ENCODE results near the gene ITGB3.

The ITGB3 gene

DNA sequence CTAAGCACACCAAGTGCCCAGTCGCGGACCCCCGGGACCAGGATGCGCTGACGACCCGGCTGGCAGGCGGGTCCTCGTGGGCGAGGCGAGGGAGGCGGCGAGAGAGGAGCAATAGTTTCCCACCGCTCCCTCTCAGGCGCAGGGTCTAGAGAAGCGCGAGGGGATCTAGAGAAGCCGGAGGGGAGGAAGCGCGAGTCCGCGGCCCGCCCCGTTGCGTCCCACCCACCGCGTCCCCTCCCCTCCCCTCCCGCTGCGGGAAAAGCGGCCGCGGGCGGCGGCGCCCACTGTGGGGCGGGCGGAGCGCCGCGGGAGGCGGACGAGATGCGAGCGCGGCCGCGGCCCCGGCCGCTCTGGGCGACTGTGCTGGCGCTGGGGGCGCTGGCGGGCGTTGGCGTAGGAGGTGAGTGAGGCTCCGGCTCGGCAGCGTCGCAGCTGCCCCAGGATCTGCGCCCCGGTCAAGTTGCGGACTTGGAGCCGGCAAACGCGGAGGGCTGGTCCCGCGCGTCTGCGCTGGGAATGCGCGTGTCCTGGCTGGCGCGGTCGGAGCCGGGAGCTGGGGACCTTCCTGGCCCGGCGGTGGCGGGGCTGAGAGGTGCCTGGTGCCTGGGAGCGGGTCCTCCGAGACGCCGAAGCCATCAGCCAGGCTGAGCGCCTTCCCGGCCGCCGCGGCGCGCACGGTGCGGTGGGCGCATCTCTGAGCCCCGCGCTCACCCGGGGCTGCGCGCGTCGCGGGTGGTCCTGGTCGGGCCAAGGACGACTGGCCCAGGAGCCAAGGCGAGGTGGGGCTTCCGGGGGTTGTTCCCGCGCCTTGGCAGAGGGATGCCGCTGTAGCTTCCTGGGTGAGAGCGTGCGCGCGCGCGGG, at the start of gene ITGB3:
ITGB3 (plus strand) TSS at position 287 of the 862 bp plus-strand sequence; CDS start at position 322, 35 bp downstream.
- no peak for DNase-seq (ENCODE audit: low read depth)
- TF ChIP-seq CTCF (conservative IDR thresholded peaks at IDR 0.05; ENCODE audit: low read depth, low read length), result peak; percentile 46
- peak within 1 kb of the TSS; percentile 61 for H3K4me3 ChIP-seq (ENCODE audit: low read length)

DNA sequence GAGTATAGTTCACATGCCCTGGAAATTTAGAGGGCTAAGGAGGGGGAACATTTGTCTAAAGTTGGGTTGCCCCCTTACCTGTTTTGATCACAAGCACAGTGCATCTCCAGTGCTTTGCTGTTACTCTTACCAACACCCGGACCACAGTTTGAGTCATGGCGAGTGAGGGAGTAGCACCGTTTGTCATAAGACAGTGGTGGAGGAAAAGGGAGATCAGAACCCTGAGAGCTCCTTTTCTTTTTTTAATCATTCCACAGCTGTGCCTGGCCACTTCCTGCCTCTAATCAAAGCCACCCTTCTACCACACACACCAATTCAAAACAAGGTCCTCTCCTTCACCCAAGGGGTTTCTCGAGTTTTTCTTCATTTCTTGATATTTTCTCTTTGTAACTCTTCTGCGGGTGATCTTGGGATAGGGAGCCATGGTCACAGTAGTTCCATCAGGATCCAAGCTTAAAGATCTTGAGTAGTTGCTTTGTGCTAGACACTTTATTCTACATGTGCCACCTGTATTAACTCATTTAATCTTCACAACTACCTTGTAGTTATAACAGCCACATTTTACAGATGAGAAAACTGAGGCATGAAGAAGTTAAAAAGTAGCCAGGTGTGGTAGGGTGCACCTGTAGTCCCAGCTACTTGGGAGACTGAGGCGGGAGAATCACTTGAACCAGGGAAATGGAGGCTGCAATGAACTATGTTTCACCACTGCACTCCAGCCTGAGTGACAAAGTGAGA, 49.5 kb upstream of the ITGB3 start:
- DNase-seq (ENCODE audit: low read depth), result no peak
- TF ChIP-seq CTCF (conservative IDR thresholded peaks at IDR 0.05; ENCODE audit: low read depth, low read length), result no peak
- H3K4me3 ChIP-seq (ENCODE audit: low read length), result no peak overlapping the region

DNA sequence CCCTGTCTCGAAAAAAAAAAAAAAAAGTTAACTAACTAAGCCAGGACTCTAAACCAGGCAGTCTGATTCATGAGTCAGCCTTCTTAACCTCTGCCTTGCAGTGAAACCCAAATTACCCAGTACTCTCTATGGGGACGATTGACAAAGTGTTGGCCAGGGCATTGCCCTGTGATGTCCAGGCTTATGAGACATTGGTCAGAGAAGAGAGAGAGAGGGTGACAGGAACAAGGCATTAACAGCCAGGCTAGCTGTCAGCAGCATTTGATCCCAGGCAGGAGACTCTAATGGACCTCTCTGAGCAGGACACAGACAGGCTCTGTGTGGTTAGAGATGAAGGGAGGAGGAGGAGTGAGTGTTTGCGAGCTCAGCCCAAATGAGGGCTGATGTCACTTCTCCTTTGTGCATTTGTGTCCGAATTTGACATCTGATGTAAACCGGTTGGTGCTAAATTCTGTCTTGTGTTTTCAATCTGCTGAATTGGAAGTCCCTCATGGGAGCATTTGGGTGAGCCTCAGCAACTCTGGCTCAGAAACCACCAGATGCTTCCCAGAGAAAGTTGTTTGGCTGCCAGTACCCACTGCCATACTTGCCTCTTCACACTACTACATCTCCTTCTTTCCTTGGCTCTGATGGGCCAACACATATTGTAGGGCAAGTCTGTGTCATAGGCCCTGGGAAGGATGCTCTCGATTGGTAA, 48.8 kb upstream of the ITGB3 start:
- TF ChIP-seq CTCF (conservative IDR thresholded peaks at IDR 0.05; ENCODE audit: low read depth, low read length), result no peak
- no peak overlapping the region for H3K4me3 ChIP-seq (ENCODE audit: low read length)
- DNase-seq (ENCODE audit: low read depth), result no peak

- no peak for TF ChIP-seq CTCF (conservative IDR thresholded peaks at IDR 0.05; ENCODE audit: low read depth, low read length)
- DNase-seq (ENCODE audit: low read depth), result no peak
- no peak overlapping the region for H3K4me3 ChIP-seq (ENCODE audit: low read length)
These were observed 48.1 kb upstream of the ITGB3 start for GRCh38 chr17:47205419-47205963.

DNA sequence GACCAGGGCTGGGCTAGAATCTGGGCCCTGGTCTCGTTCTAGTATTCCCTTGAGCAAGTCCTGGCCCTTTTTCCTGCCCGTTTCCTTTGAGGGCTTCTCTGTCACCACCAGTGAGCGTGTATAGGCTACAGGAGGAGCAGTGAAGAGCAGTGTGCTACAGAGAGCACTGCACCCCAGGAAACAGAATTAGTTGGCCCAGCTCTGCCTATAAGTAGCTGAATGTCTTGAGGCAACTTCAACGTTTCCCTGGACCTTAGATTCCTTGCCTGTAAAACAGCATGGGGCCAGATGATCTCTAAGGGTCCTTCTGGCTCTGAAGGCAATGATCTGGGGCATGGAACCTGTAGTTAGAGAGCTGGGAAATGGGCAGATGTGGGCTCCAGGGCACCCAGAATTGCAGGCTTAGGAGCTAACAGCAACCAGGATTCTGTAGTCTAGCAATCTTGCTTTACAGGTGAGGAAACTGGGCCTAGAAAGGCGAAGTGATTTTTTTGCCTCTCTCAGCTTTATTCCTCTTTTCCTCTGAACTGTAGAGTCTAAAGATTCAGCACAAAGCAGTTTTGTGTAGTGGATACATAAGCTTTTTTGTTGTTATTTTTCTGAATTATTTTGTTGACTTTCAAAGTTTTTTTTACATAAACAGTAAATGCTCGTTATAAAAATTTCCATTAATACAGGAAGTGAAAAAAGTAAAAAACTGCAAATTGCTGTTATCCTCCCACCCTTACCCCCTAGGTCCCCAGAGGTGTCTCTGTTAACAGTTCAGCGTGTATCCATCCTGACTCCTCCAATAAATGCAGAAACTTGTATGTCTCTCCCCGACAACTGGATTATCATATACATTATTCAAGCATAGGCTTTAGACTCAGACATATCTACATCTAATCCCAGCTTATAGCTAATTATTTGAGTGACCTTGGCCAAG, 46.2 kb upstream of the ITGB3 start:
- no peak for DNase-seq (ENCODE audit: low read depth)
- no peak for TF ChIP-seq CTCF (conservative IDR thresholded peaks at IDR 0.05; ENCODE audit: low read depth, low read length)

More for the DNA sequence above, 46.2 kb upstream of the ITGB3 start:
- no peak overlapping the region for H3K4me3 ChIP-seq (ENCODE audit: low read length)
